ENCODE measurements around the gene SUCLG1.

SUCLG1 gene

DNA sequence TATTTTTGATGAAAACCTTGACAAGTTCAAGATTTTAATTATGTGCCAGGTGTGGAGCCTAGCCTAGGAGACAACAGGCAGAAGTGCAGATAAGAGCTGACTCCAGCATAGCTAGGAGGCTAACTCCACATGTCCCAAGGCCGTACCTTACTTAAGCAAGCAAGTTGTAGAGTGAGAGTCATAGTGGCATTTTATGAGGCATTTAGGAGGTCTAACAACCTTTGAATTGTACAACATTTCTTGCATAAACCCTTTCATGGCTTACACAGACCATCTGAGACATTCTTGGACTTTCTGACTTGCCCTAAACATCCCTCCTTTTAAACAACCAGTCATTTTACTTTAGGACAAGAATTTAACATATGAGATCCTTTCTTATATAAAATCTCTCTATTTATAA, 8.3 kb upstream of the SUCLG1 start:
- DNase-seq (ENCODE audit: low read depth in 3 of 3, low spot score in 1 of 3), result no peak

- no peak for DNase-seq (ENCODE audit: low read depth in 3 of 3, low spot score in 1 of 3)
Observed at GRCh38 chr2:84461310-84461709, 2.2 kb upstream of the SUCLG1 start.

GRCh38 chr2:84460670-84461069, 1.6 kb upstream of the SUCLG1 start:
- no peak for DNase-seq (ENCODE audit: low read depth in 3 of 3, low spot score in 1 of 3)

GRCh38 chr2:84459944-84460429, 907 bp upstream of the SUCLG1 start:
- no peak for DNase-seq (ENCODE audit: low read depth in 3 of 3, low spot score in 1 of 3)

DNA sequence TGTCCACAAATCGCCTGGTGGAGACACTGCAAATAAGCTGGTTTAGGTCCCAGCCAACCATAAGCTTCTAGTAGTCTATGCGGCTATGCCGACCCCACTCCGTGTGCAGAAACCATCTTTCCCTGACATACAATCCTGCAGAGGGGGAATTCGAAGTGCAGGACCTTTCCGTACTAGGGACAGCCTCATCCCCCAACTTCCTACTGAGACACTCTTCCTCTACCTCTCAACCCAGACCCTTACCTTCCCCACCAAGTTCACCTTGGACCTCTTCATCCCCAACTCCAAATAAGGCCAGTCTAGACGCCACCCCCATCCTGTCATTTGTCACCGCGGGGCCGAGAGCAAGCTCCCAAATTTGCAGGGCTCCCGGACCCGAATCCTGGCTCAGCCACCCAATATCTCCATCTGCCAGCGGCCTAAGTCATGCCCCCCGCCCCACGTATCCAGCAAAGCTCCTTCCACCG, 496 bp downstream of the SUCLG1 start:
- no peak for DNase-seq (ENCODE audit: low read depth in 3 of 3, low spot score in 1 of 3)

GRCh38 chr2:84457686-84458085, 1.4 kb downstream of the SUCLG1 start:
- DNase-seq (ENCODE audit: low read depth in 3 of 3, low spot score in 1 of 3), result no peak

DNA sequence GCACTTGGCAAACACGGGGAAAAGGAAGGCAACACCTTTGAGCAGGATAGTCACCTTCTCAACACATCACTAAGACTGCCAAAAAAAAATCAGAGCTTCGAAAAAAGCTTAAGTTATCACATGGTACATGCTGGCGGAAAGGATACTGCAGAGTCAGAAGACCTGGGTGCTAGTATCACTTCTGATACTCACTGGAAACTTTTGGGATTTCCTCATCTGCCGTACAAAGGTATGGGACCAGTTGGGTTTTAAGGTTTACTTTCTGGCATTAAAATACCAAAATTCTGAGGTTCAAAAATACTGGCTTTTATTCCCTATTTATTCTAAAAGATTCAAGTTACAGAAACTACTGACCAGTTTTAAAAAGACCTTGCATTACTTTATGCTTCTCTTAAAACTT, 2.9 kb downstream of the SUCLG1 start:
- no peak for DNase-seq (ENCODE audit: low read depth in 3 of 3, low spot score in 1 of 3)

DNA sequence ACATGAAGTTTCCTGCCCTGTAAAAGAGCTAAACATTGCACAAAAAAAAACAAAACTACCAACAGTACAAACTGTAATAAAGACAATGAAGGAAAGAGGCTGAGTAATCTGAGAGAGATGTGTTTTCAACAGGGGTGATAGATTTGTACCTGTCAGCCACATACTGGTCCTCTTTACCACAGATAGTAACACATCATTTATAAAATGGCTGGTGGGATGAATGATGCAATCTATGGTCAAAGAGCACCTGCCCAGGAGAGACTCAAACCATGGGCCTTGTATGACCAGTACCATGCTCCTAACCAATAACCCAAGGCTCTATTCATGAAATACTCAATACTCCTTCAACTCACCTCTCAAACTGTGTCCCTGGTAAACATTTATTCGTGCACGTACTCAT, 4.5 kb downstream of the SUCLG1 start:
- DNase-seq (ENCODE audit: low read depth in 3 of 3, low spot score in 1 of 3), result no peak

- DNase-seq (ENCODE audit: low read depth in 3 of 3, low spot score in 1 of 3), result no peak
Observed at GRCh38 chr2:84452624-84453023, 6.5 kb downstream of the SUCLG1 start.

DNA sequence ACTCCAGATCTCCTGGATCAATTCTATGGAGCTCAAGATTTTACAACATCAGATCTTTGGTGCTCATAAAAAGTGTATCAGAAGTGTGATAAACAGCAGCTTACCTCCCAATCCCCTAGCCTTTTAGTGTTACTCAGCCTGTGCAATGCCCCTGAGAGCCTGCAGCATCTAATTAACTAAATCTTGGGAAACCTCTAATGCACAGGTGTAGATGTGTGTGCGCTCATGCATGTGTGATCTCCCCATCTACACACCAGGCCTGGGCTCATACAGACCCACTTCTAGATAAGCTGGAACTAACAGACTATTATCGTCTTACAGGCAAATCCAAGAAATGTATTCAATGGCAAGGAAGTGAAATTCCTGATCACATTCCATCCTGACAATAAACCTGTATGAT, 7.5 kb downstream of the SUCLG1 start:
- no peak for DNase-seq (ENCODE audit: low read depth in 3 of 3, low spot score in 1 of 3)

DNA sequence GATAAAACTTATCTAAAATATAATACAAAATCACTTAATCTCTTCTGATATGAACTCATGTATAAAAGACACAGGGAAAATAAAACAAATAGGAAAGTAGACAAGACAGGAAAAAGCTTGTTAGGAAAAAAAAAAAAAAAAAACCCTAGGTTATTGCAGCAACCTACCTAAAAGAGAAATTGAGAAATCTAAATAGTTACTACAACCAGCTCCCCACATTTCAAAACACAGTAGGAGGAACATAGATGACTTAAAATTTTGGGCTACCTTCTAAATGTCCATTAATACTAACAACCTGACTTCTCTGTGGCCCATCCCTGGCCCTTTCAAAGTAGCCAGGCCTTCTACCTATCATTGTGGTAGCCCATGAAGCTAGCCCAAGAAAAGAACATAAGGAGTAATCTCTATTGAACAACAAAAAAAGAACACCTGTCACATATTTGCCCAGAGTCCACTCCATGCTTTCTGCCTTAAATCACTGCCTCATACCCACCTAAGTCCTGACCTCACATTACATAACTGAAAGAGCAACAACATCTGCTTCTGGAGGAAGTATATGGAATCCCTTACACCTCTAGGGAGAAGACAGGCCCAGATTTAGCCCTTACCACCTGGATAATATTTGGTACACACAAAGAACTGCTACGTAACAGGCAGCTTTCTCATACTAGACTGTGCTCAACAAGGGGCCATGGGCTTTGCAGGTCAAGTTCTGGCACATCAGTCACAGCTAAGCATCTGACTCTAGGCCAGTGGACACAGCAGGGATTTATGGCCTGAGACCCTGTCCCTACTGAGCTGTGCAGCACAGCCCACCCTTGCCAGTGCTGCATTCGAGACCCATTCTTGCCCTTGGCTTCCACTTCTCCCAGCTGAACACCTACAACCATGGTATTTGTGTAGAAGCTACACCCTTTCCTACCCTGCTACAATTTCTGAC, 8.5 kb downstream of the SUCLG1 start:
- DNase-seq (ENCODE audit: low read depth in 3 of 3, low spot score in 1 of 3), result no peak

DNA sequence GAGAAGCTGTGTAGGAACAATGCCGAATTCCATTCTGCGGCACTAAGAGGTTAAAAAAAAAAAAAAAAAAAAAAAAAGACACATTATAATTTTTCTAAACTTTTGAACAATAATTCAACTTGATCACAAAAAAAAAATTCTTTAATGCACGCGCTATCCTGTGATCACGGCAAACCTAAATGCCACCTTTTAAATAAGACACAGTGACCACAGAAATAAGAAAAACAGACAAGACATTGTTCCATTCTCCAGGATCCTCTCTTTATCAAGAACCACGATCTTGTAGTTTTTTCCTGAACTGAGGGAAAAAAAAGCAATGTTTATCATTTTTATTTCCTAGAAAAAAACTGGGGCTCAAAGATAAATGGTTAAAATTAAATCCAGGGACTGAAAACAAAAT, 9.4 kb downstream of the SUCLG1 start:
- DNase-seq (ENCODE audit: low read depth in 3 of 3, low spot score in 1 of 3), result no peak

- DNase-seq (ENCODE audit: low read depth in 3 of 3, low spot score in 1 of 3), result no peak
Observed at GRCh38 chr2:84449055-84449454, 10.0 kb downstream of the SUCLG1 start.

DNA sequence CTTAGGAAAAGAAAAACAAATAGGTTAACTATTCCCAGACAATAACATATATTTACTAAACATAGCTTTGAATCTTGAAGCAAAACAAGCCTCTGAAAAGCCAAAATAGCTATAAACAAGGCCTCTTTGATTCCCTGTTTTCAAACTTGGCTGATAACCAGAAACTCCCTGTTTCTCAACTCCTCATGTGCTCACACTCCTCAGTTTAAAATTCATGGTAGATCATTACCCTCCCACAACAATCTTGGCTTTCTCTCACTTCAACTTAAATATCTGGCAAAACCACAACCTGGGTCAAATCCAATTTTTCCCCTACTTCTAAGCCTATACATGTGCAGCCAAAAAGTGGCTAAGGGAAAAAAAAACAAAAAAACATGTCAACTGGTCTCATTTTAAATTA, 15.6 kb downstream of the SUCLG1 start:
- no peak for DNase-seq (ENCODE audit: low read depth in 3 of 3, low spot score in 1 of 3)

DNA sequence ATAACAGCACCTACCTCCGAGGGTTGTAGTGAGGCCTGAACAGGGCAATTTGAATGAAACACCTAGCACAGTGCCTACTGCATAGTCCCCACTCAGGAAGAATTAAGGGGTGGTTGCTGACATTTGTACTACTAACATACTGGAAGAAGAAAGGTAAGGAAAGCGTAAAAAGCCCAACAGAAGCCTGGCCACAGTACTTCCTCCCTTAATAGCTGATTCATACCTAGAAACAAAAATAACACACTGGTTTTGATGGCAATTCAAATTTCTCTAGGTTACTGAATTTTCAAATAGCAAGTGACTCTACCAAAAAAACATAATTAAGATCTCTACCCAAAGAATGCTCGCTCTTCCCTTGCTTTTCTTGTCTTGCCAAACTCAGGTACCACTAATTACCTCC, 16.2 kb downstream of the SUCLG1 start:
- no peak for DNase-seq (ENCODE audit: low read depth in 3 of 3, low spot score in 1 of 3)

- no peak for DNase-seq (ENCODE audit: low read depth in 3 of 3, low spot score in 1 of 3)
Observed at GRCh38 chr2:84441505-84441904, 17.6 kb downstream of the SUCLG1 start.

DNA sequence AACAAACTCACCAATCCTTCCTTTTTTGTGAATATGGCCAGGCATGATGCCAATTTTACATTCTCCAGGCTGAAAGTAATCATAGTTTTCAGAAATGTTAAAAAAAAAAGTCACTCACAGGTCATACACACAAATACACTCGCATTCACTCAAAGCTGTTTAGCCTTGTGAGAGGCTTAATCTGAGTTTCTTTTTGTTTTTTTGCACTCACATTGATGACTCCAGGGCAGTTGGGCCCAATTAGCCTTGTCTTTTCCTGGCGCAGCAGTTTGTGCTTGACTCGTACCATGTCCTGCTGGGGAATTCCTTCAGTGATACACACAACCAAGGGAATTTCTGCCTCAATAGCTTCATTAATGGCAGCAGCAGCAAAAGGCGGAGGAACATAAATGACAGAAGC, 18.0 kb downstream of the SUCLG1 start:
- no peak for DNase-seq (ENCODE audit: low read depth in 3 of 3, low spot score in 1 of 3)

DNA sequence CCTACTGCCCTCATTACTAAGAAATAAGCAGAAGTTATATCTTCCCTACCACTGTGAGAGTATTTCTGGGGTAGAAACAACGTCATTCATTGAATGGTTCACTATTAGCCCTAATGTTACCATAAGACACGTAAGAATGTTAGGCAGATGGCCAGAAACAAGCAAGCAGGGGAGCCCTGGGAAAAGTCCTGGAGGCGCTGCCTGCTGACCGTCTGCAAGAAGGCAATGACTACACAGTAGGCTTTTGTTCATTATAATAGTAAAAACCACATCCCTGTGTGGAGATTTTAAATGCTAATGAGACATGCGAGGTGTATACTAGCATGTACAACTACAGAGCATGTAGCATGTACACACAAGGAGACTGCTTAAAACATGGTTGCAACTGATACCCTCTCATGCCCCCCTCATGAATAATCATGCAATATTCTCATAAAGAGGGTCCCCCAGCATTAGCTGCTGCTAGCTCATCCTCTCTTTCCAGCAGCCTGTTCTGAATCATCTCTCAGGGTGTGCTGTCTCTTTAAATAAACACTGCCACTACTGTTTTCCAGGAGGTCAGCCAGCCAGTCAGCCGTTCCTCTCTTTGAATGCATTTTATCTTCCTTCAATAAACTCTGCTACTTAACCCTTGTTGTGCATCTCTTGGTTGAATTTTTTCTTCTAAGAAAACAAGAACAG, 23.6 kb downstream of the SUCLG1 start:
- no peak for DNase-seq (ENCODE audit: low read depth in 3 of 3, low spot score in 1 of 3)

DNA sequence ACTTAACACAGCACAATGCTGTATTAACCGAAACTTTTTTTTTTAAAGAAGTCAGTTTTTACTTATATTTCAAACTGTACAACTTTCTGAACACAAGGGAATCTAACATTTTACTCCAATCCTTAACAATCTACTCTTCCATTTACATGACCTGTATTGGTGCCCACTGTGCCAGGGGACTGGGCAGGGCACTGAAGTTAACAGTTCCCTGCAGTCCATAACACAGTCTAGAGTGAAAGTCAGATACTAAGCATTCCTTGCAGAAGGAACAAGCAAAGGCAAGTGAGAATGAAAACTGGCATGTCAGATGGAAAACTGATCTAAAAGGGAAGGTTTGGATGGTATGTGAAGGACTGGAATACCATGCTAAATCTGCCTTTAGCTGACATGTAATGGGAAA, 29.8 kb downstream of the SUCLG1 start:
- no peak for DNase-seq (ENCODE audit: low read depth in 3 of 3, low spot score in 1 of 3)

DNA sequence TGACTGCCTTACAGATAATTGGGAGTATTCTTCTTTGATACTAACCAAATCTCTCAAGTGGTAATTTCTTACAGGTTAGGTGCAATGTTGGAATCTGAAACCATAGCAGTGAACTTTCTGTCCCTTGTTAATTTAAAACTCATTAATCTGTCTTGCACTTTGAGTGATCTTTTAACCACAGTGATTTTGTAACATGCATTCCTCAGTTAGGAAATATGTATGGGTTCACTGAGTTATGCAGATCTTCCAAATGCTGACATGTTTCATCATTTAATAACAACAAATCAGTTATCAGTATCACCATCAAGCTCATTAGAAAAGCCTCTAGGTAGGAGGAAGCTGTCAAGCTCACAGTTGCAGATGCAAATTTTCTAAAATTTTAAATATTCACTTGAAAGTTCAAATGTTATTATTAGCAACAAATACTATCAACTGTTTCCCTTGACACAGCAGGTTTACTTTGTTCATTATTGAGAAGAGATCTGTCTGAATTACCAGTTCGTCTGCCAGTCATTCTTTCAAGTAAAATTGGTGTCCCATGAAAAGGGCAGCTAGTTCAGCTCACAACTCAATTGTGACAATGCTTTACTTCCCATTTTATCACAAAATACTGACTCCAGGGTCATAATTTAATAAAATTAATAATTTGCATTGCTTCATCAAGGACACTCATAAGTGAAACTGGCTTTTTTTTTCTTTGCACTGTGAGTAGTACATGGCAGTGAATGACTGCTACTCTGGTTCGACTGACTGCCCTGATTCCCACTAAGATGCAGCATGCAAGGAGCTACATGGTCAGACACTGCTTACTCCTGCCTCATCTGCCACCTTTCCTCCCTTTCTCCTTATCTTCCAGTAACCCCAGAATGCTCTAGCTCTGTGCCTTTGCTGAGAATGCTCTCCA, 31.6 kb downstream of the SUCLG1 start:
- no peak for DNase-seq (ENCODE audit: low read depth in 3 of 3, low spot score in 1 of 3)

DNA sequence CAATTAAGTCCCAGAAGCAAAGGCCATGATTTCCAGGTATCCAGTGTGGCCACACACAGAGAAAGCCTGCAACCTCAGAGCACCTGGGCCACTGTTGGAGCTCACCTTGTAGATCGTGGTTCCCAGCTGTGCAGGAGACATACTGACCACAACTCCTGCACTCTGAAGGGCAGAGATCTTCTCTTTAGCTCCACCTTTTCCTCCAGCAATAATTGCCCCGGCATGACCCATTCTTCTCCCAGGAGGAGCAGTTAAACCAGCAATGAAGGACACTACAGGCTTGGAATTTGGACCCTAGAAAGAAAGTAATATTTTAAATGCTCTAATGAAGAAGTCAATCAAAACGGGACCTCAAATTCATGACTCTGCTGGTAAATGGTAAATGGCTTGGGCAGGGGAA, 33.8 kb downstream of the SUCLG1 start:
- no peak for DNase-seq (ENCODE audit: low read depth in 3 of 3, low spot score in 1 of 3)
